Islet of Langerhans (tissue), 1 donor: ENCODE results near the gene B4GAT1.
"Not testable (repeated sequence)": the region's sequence is repeated elsewhere in the genome, so short reads cannot be mapped to it uniquely, and the experiment has no call there.

Experiments used
- FAIRE-seq: peaks from one replicate; lab custom pipeline; 2011; peaks lifted over from hg19 to GRCh38; lab: Jason Lieb, UNC

The B4GAT1 gene

GRCh38 chr11:66322732-66323427 is 24.5 kb downstream of the B4GAT1 start:
- FAIRE-seq, result no peak

DNA sequence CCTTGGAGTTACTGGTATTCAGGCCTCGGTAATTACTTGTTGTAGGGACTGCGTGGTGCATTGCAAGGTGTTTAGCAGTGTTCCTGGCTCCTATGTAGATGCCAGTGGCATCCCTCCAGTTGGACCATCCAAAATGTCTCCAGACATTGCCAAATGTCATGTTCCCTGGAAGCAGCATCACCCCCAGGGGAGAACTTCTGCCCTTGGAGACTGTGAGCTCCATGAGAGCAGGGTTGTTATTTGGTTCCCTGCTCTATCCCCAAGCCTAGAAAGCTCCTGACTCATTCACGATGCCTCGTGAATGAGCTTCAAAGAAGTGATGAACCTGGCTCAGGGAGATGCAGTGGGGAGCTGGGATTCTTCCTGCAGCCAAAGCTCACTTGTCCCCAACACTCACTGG is 25.8 kb downstream of the B4GAT1 start:
- no peak for FAIRE-seq

DNA sequence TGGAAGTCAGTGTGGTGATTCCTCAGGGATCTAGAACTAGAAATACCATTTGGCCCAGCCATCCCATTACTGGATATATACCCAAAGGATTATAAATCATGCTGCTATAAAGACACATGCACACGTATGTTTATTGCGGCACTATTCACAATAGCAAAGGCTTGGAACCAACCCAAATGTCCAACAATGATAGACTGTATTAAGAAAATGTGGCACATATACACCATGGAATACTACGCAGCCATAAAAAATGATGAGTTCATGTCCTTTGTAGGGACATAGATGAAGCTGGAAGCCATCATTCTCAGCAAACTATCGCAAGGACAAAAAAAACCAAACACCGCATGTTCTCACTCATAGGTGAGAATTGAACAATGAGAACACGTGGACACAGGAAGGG is 26.7 kb downstream of the B4GAT1 start:
- FAIRE-seq, result not testable (repeated sequence)

DNA sequence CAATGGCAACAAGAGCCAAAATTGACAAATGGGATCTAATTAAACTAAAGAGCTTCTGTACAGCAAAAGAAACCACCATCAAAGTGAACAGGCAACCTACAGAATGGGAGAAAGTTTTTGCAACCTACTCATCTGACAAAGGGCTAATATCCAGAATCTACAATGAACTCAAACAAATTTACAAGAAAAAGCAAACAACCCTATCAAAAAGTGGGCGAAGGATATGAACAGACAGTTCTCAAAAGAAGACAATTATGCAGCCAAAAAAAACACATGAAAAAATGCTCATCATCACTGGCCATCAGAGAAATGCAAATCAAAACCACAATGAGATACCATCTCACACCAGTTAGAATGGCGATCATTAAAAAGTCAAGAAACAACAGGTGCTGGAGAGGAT is 27.1 kb downstream of the B4GAT1 start:
- FAIRE-seq, result not testable (repeated sequence)

DNA sequence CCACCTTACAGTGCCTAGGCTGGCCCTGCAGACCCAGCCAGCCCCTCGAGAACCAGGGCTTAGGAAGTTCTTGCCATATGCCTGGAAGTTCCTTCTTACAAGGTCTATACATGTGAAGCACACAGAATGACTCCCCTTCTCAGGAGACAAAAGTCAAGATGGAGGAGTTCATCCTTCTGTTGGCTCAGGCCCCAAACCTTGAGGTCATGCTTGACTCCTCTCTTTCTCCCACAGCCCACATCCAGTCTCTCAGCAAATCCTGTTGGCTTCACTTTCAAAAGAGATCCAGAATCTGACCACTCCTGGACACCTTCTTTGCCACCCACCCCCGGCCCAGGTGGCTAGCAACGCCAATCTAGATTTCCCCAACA is 28.8 kb downstream of the B4GAT1 start:
- no peak for FAIRE-seq

DNA sequence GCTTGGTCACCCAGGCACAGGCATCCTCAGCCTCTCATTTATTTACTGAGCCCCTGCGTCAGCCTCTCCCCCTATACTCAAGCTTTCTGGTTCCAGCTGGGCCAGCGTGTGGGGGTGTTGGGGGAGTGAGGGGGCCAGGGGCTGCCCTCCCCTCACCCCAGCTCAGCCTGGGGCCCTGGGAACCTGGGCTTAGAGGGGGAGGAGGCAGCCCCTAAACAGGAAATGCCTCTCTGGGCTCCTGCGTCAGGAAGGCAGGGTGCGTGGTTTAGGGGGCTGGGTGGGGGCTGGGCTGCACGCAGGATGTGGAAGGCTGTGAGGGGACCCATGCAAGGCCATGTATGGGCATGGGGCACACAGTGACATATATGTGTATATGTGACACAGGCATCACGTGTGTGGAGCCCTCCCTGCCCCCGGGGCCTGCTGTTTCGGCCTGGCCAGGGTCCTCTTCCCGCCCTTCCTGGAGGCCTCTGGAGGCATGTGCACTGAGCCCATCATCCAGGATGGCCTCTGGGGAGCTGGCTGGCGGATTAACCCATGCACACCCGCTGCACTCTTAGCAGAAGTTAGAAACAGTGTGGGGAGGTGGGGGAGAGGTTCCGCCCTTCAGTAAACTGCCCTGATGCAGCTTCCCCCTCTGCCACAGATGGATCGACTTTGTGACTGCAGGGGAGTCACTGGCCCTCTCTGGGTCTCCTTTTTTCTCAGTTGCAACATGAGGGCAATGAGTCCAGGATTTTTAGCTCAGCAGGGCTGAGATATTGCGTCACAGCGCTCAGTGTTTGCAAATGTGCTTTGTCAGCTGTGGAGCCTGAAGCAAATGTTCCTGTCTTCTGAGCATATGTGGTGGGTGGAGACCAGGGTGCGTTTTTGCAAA is 29.5 kb downstream of the B4GAT1 start:
- no peak for FAIRE-seq

- no peak for FAIRE-seq
Measured at GRCh38 chr11:66317322-66317722, 30.1 kb downstream of the B4GAT1 start.

GRCh38 chr11:66316849-66317251 is 30.6 kb downstream of the B4GAT1 start, which contains the start of gene CD248:
Gene CD248, minus strand, starts transcription at chr11:66317044. Its CDS starts 17 bp downstream, at chr11:66317027.
- FAIRE-seq, result no peak

DNA sequence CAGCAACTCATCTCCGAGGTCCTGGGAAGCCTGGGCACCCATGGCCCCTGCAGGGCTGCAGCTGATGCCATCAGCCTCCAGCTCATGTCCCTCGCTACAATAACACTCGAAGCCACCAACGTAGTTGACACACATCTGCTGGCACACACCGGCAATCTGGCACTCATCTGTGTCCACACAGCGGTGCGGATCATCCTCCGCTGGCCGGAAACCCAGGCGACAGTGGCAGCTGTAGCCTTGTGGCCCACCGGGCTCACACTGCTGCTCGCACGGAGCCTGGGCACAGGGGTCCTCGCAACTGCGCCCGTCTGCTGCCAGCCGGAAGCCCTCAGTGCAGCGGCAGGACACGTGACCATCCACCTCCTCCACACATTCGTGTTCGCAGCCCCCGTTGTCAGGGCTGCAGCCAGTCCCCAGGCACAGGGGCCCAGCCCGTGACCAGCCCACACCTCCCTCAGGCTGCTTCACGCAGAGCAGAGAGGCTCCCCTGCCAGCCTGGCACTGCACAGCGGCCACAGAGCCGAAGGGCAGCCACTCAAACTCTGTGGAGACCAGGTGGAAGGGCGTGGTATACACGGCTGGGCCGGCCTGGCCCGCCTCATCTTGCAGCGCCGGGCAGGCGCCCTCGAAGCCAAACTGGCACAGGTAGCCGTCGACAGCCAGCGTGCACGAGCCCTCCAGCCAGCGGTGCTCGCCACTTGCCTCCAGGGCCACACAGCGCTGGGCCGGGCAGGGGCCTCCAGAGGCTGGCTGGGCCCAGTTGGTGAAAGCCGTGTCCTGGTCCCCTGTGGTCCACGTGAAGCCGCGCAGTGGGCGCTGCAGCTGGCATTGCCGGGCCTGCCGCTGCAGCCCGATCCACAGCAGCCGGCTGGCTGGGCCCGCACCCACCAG is 31.3 kb downstream of the B4GAT1 start:
- no peak for FAIRE-seq

- FAIRE-seq, result no peak
Measured at GRCh38 chr11:66315498-66315885, 31.9 kb downstream of the B4GAT1 start.

GRCh38 chr11:66314561-66315497 is 32.6 kb downstream of the B4GAT1 start:
- FAIRE-seq, result no peak

DNA sequence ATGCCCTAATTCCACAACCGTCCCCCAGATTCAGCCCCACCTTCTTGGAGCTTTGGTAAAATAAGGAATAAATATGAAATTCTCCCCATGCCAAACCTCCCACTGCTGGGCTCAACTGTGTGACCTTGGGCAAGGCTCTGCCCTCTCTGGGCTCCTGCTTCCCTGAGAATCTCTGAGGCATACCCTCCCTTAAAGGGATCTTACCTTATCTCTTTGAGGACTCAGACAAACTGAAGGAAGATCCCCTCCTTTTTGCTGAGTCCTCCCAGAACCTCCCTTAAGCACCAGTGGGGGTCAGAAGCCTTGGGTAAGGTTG is 33.3 kb downstream of the B4GAT1 start:
- no peak for FAIRE-seq

- FAIRE-seq, result no peak
Measured at GRCh38 chr11:66313321-66314185, 33.9 kb downstream of the B4GAT1 start.

GRCh38 chr11:66312549-66313320 is 34.7 kb downstream of the B4GAT1 start:
- FAIRE-seq, result no peak

DNA sequence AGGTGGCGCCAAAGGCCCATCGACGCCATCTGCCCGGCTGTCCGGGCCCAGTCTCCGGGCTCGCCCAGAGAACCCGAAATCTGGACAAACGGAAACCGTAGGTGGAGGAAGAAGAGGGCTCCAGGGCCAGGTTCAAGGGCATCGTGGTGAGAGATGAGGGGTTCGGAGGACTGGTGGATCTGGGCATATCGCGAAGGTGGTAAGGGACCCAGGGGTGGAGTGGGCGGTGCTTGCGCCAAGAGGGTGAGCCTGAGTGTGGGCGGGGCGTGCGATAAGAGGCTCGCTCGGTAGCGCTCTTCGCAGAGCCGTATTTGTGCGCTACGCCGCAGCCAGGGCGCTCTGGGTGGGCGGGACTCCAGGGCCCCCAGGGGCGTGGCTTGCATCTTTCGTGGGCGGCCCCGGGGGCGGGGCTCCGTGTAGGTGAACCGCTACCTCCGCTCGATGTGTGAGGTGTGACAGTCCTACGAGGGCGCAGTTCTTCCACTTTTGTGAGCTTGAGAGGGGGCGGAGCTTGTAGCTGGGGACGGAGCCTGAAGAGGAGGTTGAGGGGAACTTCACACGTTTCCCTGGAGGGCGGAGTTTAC is 35.4 kb downstream of the B4GAT1 start:
- no peak for FAIRE-seq

DNA sequence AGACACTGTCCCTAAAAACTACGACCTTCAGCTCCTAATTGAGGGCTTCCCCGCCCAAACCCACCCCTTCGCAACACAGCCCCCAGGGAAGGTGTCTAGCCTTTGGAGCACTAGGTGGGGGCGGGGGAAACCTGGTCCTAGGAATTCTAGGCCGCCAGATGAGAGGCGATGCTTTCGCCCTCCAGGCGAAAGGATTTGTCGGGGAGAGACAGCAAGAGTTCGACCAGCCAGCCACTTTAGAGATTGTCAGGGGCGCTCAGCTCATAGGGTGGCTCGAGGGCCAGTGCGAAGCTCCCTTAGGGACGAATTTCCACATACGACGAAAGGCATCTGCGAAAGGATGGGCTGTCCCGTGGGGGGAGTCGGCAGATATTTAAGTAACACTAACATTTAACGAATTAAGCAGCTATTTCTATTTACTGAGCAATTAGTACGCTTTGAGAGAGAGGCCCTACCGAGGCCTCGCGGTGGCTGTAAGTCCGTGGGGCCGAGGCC is 35.9 kb downstream of the B4GAT1 start:
- no peak for FAIRE-seq

DNA sequence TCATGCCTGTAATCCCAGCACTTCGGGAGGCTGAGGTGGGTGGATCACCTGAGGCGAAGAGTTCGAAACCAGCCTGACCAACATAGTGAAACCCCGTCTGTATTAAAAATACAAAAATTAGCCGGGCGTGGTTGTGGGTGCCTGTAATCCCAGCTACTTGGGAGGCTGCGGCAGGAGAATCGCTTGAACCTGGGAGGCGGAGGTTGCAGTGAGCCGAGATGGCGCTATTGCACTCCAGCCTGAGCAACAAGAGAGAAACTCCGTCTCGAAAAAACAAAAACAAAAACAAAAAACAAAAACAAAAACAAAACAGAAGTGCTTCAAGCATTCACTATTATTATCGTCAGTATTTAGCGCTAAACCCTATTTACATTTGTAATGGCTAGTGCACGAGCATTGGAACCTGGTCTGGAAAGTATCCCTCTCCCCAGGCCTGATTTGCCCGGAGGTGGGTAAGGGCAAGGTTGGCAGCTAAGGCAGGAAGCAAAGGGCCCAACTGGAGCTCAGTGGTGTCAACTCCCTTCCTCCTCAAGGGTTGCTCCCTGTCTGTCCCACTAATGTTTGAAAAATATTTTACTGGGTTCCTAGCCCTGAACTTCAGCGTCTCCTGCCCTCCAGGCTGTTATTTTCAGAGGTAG is 36.5 kb downstream of the B4GAT1 start:
- not testable (repeated sequence) for FAIRE-seq

- FAIRE-seq, result no peak
Measured at GRCh38 chr11:66310324-66310723, 37.1 kb downstream of the B4GAT1 start.

DNA sequence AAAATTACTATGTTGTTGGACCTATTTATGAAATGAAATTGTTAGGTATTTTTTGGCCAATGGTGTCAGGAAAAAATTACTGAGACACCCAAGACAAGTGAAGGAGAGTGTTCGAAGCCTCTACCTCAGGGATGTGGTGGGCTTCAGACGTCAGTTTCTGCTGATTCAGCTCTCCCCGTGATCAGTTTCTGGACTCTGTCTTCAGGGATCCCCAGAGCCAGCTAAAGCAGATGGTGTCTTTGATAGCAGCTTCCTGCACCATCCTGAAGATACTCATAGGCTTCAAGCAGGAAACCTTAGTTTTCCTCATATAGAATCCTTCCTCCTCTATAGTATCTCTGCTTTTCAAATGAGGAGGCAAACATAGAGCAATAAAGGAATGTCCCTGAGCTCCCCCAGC is 38.0 kb downstream of the B4GAT1 start:
- FAIRE-seq, result no peak
